Measurements from ENCODE around the gene PROCA1. TPM values are rescaled to one million over a fixed set of nuclear protein-coding genes. Genes with fewer than 3 reads are reported as not detected.

The PROCA1 gene
- total RNA-seq, 1 experiment from 2014 or later: 4.4 TPM

DNA sequence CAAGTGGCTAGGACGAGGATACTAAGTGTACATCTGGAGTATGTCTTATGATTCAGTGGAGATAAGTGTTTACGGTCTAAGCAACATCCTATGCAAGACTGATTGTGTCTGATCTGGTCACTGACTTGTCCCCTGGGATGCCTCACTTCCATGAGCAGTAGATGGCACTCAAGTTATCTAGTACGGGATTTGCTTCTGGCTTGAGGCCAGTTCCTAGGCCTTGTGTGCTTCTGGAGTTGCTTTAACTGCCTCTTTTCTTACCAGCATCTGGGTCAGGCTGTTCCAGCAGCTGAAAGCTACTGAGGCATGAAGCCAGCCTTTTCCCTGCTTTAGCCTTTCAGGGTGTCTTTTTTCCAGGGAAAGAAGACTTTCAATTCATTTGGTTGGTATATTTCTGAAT, 26.7 kb downstream of the PROCA1 start:
- ChIA-PET CTCF (no interaction called here), POLR2A (no interaction called here)
- Histone ChIP-seq H3K4me3 (ENCODE audit: low read depth, low read length) (no peak overlapping the region), H3K36me3 (ENCODE audit: control insufficient read depth, insufficient read depth, low read length) (peaks cover 20% of the 10 kb centered on the region), H3K9me3 (no peaks in the 10 kb centered on the region), H3K4me1 (no peaks in the 10 kb centered on the region), H3K27me3 (replicated peaks; ENCODE audit: control insufficient read depth, insufficient read depth, low read length) (no peaks in the 10 kb centered on the region)
- BruUV-seq (replicated peaks): no TSS peak
- no peaks in the 10 kb centered on the region for H3K4me1 Mint-ChIP-seq (ENCODE audit: low read depth, unreplicated experiment)
- intact Hi-C loops (cut with micrococcal nuclease; ENCODE audit: unreplicated experiment): loop anchor here (1.0 to 2.0 kb wide), 2 partner anchors 13 to 42 kb away; partner anchors contain the start of gene TLCD1
- no peaks in the 10 kb centered on the region for H3K27me3 Mint-ChIP-seq (ENCODE audit: insufficient read depth, unreplicated experiment)
- no peaks in the 10 kb centered on the region for H3K9me3 Mint-ChIP-seq (ENCODE audit: unreplicated experiment)
- no peak overlapping the region for H3K4me3 Mint-ChIP-seq (ENCODE audit: unreplicated experiment)
- DNase-seq: peak in 1 of 2 experiments; percentile 57
- TF ChIP-seq, protein P1, sequence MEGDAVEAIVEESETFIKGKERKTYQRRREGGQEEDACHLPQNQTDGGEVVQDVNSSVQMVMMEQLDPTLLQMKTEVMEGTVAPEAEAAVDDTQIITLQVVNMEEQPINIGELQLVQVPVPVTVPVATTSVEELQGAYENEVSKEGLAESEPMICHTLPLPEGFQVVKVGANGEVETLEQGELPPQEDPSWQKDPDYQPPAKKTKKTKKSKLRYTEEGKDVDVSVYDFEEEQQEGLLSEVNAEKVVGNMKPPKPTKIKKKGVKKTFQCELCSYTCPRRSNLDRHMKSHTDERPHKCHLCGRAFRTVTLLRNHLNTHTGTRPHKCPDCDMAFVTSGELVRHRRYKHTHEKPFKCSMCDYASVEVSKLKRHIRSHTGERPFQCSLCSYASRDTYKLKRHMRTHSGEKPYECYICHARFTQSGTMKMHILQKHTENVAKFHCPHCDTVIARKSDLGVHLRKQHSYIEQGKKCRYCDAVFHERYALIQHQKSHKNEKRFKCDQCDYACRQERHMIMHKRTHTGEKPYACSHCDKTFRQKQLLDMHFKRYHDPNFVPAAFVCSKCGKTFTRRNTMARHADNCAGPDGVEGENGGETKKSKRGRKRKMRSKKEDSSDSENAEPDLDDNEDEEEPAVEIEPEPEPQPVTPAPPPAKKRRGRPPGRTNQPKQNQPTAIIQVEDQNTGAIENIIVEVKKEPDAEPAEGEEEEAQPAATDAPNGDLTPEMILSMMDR (IDR thresholded peaks at IDR 0.05; ENCODE audit: insufficient read depth in 1 of 2, low read depth in 1 of 2, low read length in 1 of 2, severe bottlenecking in 1 of 2, unreplicated experiment in 1 of 2): peak in 1 of 2 experiments; percentile 42
- no peak overlapping the region for H3K27ac Mint-ChIP-seq (ENCODE audit: unreplicated experiment)
- peaks cover 98% of the 10 kb centered on the region for H3K36me3 Mint-ChIP-seq (ENCODE audit: insufficient read depth, unreplicated experiment)

DNA sequence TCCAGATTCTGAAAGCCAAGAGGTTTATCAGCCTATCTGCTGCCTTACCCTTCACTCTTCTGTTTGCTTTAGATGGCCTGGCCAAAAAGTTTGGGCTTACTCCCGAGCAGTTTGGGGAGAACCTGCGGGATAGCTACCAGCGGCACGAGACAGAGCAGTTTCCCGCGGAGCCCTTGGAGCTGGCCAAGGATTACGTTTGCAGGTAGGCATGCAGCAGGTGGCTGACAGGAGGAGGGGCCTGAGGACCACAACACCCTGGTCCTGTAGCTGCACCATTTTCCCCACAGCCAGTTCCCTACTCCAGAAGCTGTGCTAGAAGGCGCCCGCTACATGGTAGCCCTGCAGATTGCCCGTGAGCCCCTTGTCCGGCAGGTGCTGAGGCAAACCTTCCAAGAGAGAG, 29.0 kb downstream of the PROCA1 start:
- H3K4me1 ChIP-seq: no peaks in the 10 kb centered on the region
- peaks cover 98% of the 10 kb centered on the region for H3K36me3 Mint-ChIP-seq (ENCODE audit: insufficient read depth, unreplicated experiment)
- H3K27me3 Mint-ChIP-seq (ENCODE audit: insufficient read depth, unreplicated experiment): no peaks in the 10 kb centered on the region
- no peak for DNase-seq
- H3K4me3 Mint-ChIP-seq (ENCODE audit: unreplicated experiment): no peak overlapping the region
- no peaks in the 10 kb centered on the region for H3K9me3 Mint-ChIP-seq (ENCODE audit: unreplicated experiment)
- H3K27me3 ChIP-seq (replicated peaks; ENCODE audit: control insufficient read depth, insufficient read depth, low read length): no peaks in the 10 kb centered on the region
- H3K27ac Mint-ChIP-seq (ENCODE audit: unreplicated experiment): no peak overlapping the region
- H3K36me3 ChIP-seq (ENCODE audit: control insufficient read depth, insufficient read depth, low read length): peaks cover 14% of the 10 kb centered on the region
- intact Hi-C loops (cut with micrococcal nuclease; ENCODE audit: unreplicated experiment): no loop called here
- no TSS peak for BruUV-seq (replicated peaks)
- no peaks in the 10 kb centered on the region for H3K4me1 Mint-ChIP-seq (ENCODE audit: low read depth, unreplicated experiment)
- POLR2A ChIA-PET: interaction anchor here (0.8 to 1.0 kb wide), 2 partner anchors 37 to 38 kb away, joined by 3 to 4 read pairs; partner anchors contain the start of genes BLTP2 and RPL23A
- TF ChIP-seq, protein P1 (IDR thresholded peaks at IDR 0.05; ENCODE audit: insufficient read depth in 1 of 2, low read depth in 1 of 2, low read length in 1 of 2, severe bottlenecking in 1 of 2, unreplicated experiment in 1 of 2): no peak
- no peaks in the 10 kb centered on the region for H3K9me3 ChIP-seq
- no peak overlapping the region for H3K4me3 ChIP-seq (ENCODE audit: low read depth, low read length)
- CTCF ChIA-PET: interaction anchor here (1.0 to 1.4 kb wide), 3 partner anchors 37 to 44 kb away, joined by 3 read pairs; partner anchors contain the start of genes RPL23A and TLCD1

DNA sequence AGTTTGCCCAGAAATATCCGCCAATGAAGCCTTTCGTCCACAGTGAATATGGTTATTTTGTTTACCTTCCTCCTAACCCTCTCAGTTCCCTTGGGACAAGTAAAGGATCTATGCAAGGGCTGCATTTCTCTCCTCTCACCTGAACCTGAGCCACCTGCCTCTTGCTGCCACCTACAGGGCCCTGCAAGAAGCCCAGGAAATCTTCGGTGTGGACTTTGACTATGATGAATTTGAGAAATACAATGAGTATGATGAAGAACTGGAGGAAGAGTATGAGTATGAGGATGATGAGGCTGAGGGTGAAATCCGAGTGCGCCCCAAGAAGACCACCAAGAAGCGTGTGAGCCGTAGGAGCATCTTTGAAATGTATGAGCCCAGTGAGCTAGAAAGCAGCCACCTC, 35.7 kb downstream of the PROCA1 start:
- Histone ChIP-seq H3K9me3 (no peaks in the 10 kb centered on the region), H3K27me3 (replicated peaks; ENCODE audit: control insufficient read depth, insufficient read depth, low read length) (no peaks in the 10 kb centered on the region), H3K4me3 (ENCODE audit: low read depth, low read length) (no peak overlapping the region), H3K4me1 (no peaks in the 10 kb centered on the region), H3K36me3 (ENCODE audit: control insufficient read depth, insufficient read depth, low read length) (peaks cover 18% of the 10 kb centered on the region)
- TF ChIP-seq, protein P1 (IDR thresholded peaks at IDR 0.05; ENCODE audit: insufficient read depth in 1 of 2, low read depth in 1 of 2, low read length in 1 of 2, severe bottlenecking in 1 of 2, unreplicated experiment in 1 of 2): peak in 1 of 2 experiments; percentile 88
- Mint-ChIP-seq H3K9me3 (ENCODE audit: unreplicated experiment) (no peaks in the 10 kb centered on the region), H3K27me3 (ENCODE audit: insufficient read depth, unreplicated experiment) (no peaks in the 10 kb centered on the region), H3K27ac (ENCODE audit: unreplicated experiment) (no peak overlapping the region), H3K36me3 (ENCODE audit: insufficient read depth, unreplicated experiment) (peaks cover 98% of the 10 kb centered on the region), H3K4me1 (ENCODE audit: low read depth, unreplicated experiment) (no peaks in the 10 kb centered on the region), H3K4me3 (ENCODE audit: unreplicated experiment) (no peak overlapping the region)
- CTCF ChIA-PET: interaction anchor here (0.7 to 2.1 kb wide), 3 partner anchors 29 to 57 kb away, joined by 3 to 11 read pairs (median 8); partner anchors contain the start of gene BLTP2
- BruUV-seq (replicated peaks): no TSS peak
- intact Hi-C loops (cut with micrococcal nuclease; ENCODE audit: unreplicated experiment): loop anchor here (1.0 kb wide), 2 partner anchors 22 to 31 kb away; partner anchors contain the start of gene BLTP2
- peak; percentile 50 to 59 for DNase-seq
- POLR2A ChIA-PET: interaction anchor here (1.0 to 1.1 kb wide), 2 partner anchors 31 to 35 kb away, joined by 3 read pairs; partner anchors contain the start of gene BLTP2

All from Caco-2 (cell line).